ENCODE measurements around the gene IDI2.

The IDI2 gene

DNA sequence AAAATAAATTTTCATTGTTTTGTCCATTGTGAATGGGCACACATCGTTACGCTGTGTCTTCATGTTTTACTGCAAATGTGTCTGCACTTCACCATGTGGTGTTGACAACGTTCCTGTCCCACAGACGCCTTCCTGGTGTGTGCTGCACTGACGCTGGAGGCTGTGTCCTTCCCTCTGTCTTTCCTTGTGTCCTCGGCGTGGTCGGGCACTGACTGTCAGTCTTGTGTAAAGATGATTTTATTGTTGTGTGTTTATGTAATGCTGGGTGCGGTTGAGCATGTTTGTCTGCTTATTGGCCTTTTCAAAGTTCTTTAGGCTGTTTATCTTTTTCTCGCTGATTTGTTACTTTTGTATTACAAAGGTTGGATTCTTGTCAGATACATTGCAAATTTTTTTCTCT lies 18.1 kb downstream of the IDI2 start:
- DNase-seq (ENCODE audit: low read depth): no peak

DNA sequence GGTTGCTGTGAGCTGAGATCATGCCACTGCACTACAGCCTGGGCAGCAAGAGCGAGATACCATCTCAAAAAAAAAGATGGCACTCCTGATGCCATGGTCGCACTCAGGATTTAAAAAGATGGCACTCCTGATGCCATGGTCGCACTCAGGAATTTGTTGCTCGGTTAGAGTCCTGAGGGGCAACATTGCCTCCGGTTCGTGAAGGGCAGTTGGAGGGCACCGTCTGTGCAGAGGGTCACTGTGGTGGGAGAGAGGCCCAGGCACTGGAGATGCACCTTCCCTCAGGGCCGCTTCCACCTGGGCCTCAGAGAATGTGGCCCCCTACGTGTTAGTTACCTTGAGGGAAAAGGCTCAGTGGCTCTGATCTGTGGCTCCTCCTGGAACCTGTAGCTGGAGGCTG lies 19.1 kb downstream of the IDI2 start:
- no peak for DNase-seq (ENCODE audit: low read depth)

DNA sequence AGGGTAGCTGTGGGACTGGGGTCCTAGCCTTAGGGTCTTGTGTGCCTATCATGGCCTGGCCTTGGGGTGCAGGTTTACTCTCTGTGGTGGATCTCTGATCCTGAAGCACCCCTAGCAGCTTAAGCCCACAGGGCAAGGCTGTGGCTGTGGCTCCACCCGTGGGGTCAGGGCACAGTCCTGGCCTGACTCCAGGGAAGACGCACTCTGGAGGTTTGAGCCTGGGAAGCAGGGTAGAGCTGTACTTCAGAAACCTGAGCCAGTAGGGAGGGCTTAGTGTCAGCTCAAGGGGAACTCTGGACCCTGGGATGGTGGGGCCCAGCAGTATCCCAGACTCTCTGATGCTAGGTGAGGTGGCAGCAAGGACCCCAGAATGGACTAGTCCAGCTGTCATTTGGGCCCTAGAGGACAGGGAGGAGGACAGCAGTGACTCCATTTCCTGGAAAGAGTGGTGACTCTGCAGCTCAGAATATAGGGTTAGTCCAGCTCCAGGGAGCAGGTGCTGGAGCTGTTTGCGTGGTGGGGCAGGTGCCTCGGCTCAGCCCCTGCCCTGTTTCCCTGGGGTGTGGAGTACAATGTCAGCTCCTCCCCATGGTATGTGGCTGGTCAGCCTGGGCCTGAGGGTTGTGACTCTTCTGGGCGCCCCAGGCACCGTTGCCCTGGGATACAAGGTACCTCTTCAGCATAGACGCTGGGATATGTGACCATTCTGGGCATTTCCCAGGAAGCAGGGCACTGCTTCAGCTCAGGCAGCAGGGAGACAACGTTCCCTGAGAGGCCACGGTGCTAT lies 21.6 kb downstream of the IDI2 start:
- DNase-seq (ENCODE audit: low read depth): no peak

DNA sequence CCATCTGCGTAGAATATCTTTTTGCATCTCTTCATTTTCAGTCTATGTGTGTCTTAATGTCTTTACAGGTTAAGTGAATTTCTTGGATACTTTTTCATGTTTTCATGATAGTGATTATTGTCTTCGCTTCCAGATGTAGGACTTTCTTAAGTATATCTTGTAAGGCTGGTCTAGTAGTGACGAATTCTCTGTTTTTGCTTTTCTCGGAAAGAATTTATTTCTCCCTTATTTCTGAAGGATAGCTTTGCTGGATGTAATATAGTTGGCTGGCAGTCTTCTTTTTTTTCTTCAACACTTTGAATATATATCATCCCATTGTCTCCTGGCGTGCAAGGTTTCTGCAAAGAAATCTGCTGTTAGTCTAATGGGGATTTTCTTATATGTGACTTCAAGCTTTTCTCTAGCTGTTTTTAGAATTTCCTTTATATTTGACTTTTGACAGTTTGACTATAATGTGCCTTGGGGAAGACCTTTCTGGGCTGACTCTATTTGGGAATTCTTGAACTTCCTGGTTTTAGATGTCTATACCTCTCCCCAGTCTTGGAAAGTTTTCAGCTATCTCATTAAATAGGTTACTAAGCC lies 23.1 kb downstream of the IDI2 start:
- no peak for DNase-seq (ENCODE audit: low read depth)

DNA sequence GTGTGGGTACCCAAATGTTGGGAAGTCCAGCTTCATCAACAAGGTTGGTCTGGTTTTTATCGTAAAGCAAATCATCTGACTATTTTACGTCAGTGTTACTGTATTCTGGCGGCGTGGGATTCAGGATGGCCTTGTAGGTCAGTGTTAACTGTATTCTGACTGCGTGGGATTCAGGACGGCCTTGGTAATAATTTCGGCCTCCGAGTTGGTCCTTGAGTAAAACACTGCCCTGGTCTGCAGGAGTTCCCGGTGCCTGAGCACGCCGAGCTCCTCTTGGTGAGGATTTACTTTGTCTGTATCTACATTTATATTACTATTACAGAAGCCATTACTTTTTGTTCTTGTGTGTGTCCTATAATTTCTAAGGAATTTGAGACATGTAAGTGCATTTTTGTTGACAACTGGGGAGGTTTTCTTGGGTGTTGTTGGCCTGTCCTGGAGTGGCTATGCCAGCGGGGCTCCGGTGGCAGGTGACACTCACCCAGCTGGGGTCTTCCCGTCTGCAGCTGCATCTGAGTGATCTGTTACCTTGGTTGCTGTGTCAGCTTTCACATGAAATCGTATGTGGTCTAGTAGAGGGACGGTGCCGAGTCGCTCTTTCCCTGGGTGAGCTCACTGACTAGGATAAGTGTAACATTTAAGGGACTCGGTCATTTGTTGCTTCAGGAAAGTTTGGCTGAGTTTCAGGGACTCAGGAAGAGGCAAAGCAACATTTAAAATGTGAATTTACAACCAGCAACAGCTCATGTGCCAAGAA lies 28.2 kb downstream of the IDI2 start:
- no peak for DNase-seq (ENCODE audit: low read depth)

DNA sequence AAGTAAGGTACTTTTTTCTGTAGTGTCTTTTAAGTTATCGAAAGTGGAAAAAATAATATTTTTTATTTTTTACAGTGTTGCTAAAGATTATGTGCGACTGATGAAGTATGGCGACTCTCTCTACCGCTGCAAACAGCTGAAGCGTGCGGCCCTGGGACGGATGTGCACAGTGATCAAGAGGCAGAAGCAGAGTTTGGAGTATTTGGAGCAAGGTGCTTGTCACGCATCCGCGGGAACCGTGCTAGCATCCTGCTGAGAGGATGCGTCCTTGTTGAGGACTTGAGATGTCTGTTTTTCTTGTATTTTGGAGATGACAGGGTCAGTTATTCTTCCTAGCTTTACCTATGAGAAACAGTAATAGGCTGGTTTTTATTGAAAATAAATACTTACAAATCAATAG lies 29.6 kb downstream of the IDI2 start:
- DNase-seq (ENCODE audit: low read depth): no peak

DNA sequence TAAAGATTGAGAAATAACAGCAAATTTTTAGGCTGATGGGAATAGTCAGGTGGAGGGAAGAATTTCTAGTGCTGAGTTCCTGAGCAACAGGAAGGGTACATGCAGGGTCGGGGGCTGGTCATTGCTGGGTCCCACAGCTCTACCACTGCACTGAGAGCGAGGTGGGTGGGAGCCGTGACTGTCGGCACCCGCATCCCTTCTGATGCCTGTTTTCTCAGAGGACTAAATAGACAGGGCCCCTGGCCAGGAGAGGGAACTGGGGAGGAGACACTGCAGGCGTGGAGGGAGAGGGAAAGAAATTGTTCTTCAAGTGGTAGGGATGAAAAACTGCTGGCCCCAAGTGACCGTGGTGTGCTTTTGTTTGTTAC lies 30.1 kb downstream of the IDI2 start:
- no peak for DNase-seq (ENCODE audit: low read depth)

DNA sequence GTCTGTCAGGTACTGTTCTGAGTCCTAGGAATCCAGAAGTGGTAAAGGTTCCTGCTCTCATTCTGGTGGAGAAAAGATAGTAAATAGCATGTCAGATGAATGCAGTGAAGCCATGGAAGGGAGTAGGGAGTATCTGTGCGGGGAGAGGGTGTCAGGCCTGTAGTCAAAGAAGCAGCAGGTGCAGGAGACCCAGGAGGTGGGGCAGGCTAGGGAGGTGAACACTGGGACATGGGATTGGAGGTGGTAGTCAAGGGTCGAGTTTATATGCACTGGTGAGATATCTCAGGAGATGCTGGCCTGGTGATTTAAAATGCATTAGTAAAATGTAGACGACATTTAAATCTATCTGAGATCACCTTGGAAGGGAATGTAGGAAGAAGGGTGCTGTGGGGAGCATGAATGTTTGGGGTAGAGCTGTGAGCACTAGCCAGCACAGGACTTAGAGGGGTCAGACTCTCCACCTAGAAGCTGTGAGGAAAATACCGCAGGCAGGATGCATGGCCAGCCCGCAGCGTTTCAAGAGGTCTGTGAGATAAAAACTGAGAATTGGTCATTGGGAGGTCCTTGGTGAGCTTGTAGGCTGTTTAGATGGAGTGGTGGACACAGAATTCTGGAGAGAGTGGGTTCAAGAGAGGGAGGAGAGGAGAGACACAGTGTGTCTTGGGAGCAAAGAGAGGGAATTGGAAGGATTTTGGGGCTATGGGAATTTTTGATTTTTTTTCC lies 30.7 kb downstream of the IDI2 start:
- no peak for DNase-seq (ENCODE audit: low read depth)

DNA sequence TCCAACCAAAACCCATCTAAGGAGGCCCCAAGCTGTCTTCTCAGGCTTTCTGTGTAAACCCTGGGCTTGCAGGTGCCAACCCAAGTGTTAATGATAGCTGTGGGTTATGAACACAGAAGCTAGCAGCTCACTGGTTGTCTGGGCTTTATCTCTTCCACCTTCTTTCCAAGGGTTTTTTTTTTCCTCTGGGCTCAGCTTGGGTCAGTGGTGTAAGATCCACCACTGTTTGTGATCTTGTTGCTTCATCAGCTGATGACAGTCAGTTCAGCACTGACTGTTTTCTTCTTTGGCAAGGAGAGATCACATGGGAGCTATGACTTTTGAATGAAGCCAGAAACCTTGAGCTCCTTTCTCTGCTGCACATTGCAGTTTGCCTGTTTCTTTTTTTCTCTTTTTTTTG lies 32.8 kb downstream of the IDI2 start:
- DNase-seq (ENCODE audit: low read depth): no peak

DNA sequence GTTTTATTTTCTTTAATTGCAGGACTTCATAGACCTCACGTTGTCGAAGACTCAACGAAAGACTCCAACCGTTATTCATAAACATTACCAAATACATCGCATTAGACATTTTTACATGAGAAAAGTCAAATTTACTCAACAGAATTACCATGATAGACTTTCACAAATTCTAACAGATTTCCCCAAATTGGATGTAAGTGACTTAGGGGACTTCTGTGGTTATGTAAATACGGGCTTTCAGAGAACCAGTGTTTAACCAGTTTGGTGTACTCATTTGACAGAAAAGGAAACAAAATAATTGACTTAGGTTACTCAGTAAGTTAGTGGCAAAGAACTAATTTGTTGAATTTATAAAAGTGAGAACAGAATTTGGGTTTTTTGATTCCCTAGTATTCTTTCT lies 33.2 kb downstream of the IDI2 start:
- no peak for DNase-seq (ENCODE audit: low read depth)

DNA sequence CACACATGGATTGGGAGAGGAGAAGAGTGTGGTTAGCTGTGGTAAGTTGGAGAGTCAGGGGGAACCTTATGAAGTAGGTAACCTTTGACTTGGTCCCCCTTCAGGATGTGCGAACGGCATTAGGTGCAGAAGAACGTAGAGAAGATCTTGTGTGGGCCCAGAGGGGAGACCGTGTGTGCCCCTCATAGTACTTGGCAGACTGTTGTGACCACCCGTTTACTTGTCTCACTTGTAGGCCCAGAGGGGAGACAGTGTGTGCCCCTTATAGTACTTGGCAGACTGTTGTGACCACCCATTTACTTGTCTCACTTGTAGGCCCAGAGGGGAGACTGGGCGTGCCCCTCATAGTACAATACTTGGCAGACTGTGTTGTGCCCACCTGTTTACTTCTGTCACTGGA lies 34.9 kb downstream of the IDI2 start:
- DNase-seq (ENCODE audit: low read depth): no peak

DNA sequence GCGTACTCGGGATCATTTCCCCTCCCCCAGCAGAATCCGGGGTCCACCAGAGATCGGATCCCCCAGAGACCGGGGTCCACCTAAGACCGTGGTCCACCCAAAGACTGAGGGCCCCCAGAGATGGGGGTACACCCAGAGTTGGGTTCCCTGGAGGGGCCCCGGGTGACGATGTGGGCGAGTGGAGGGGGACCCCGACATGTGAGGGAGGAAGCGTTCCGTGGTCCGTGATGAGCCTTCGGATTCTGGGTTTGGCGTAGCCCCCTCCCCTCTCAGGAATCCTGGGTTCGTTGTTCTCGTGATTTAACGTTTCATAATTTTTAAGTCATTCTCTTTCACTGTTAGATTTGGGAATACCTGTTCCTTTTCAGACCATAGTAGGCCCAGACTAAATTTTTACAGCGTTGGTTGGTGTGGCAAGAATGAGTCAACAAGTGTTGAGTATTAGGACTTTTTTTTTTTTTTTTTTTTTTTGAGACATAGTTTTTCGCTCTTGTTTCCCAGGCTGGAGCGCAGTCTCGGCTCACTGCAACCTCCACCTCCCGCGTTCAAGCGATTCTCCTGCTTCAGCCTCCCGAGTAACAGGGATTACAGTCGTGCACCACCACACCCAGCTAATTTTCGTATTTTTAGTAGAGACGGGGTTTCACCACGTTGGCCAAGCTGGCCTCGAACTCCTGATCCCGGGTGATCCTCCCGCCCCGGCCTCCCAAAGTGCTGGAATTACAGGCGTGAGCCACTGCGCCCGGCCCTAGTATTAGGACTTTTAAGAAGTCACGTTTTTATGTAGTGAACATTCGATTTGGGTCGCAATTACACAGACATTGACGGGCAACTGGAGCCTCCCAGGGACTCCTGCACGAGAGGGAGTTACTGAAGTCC lies 36.8 kb downstream of the IDI2 start:
- peak; percentile 41 for DNase-seq (ENCODE audit: low read depth)

DNA sequence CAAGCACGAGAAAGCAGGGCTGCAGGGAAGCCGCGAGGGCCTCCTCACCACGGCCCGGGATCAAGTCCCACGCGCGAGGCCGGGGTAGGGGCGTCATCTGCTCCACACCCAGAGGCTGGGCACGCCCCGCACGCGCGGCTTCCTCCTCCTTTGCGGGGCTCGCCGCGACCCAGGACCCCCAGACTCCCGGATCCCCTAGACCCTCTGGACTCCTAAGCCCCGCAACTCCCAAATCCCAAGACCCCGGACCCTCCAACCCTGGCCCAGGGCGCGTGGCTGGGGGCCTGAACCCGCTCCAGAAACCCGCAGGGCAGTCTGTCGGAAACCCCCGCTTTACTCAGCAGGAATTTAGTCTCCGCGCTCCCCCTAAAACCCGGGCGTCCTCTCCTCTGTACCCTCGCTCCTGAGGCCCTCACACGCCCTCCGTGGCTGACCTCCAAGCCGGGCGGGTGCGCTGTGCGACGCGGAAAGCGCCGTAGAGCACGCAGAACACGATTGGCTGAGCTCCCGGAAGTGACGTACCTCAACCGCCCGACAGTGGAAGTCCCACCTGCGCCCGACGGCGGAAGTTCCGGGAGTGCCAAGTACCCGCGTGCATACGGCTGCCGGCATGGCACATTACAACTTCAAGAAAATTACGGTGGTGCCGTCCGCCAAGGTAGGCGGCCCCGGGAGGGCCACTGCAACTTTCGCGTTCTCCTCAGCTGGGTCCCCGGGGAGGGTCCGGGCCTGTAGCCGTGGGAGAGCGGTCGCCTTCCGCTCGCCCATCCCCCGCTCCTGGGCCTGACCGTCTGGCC lies 37.6 kb downstream of the IDI2 start, which contains the start of gene GTPBP4:
Gene GTPBP4 (plus strand): TSS at position 565 of the 797 bp plus-strand sequence. CDS start 46 bp downstream, at position 611.
- DNase-seq (ENCODE audit: low read depth): peak; percentile 97

DNA sequence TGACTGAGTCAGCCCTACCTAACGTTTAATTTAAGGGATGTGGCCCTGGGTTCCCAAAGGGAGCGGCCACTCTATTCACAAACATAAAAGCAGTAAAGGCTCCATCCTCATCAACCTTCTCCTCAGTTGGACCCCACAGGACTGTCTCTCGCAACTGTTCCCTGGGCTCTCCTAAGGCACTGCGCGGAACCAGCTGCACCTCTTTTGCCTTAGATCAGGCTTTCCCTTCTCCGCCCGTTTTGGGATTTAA lies 38.1 kb downstream of the IDI2 start:
- DNase-seq (ENCODE audit: low read depth): no peak

DNA sequence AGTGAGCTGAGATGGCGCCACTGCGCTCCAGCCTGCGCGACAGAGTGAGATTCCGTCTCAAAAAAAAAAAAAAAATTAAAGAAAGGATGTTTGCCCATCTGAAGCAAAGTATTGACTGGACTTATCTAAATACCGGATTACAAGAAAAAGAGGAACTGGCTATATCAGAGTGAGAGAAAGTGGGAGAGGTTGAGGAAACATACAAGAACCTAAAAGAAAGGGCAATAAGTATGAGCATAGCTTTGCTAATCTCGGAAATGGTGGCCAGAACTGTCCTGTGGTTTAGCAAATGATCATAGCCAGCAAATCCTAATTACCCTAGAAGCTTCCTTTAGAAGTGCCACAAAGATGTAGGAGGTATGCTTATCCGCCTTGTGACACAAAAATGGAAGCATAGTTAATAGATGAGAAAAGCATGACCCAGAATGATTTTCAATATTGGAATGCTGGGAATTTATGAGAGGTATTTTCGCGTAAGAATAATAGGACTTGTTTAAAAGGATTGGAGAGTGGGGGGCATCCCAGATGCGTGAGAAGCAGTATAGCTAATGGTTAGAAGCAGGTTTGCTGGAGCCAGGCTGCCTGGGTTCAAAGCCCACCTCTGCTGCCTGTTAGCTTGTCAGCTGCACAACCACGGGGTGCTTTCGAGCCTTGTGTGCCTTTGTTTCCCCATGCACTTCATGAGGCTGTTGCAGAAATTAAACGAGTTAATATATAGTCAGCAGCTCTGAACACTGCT lies 38.6 kb downstream of the IDI2 start:
- DNase-seq (ENCODE audit: low read depth): no peak

DNA sequence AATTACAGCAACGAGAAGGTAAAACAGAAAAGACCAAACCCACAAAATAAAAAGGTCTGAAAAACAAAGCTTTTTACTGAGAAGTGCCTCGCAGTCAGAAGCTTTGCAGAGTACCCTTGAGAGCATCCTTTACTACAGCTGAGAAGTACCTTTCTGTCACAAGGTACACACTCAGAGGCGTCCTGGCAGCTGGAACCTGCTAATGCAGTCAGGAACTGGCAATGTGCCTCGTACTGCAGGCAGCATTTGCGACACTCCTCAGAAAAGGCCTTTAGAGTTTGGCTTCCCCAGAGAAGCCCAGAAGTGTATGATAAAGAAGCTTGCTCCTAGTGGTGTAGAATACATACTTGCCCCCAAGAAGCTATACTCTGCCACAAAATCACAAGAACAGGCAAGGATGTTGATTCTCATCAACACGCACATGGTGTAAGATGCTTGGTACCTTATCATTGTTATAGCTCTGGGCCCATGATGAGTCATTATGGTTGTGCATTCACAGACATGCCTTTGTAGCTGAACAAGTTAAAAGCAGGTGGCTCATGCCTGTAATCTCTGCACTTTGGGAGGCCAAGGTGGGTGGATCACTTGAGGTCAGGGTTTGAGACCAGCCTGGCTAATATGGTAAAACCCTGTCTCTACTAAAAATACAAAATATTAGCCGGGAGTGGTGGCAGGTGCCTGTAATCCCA lies 39.4 kb downstream of the IDI2 start:
- no peak for DNase-seq (ENCODE audit: low read depth)

DNA sequence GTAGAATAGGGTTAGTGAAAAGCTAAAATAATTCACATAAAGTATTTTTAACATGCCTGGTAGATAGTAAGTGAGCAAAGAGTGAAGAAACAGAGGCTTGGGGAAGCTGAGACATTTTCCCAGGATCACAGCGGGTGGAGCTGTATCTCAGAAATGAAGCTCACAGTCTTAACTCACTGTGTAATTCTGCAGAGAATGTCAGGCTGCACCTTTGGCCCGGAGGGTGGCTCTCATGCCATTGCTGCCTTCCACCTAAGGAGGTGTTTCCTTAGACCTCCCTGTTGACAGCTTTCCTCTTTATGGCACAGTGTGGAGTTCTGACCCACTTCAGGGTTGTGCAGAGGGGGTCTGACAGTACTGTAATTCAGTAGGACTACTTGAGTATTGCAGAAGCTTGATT lies 40.3 kb downstream of the IDI2 start:
- no peak for DNase-seq (ENCODE audit: low read depth)

DNA sequence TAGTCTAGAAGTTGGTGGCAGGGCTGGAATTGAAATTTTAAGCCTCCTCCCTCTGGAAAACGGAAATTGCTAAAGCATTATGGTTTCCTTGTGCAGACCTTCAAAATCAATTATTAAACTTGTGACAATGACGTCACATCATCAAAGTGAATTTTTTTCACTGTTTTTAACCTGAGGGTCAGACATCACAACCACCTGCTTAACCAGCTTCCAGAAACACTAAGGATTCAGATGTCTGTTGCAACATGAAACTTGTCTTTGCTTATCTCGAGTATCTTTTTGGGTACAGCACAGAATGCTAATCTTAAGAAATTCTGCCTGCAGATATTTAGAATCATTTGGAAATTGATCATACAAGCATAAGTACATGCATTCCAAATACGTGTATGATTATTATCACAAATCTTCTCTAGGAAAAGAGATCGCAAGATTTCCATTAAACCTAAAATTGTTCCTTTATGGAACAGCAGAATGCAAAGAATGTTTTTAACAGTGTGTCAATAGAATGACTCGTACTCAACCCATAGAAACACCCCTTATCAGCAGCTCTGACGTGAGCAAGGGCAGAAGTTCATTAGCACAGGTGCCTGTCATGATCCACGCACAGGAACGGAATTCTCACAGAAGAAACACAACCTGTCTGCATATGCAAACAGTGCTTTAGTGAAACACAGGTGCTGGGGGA lies 41.5 kb downstream of the IDI2 start:
- no peak for DNase-seq (ENCODE audit: low read depth)

DNA sequence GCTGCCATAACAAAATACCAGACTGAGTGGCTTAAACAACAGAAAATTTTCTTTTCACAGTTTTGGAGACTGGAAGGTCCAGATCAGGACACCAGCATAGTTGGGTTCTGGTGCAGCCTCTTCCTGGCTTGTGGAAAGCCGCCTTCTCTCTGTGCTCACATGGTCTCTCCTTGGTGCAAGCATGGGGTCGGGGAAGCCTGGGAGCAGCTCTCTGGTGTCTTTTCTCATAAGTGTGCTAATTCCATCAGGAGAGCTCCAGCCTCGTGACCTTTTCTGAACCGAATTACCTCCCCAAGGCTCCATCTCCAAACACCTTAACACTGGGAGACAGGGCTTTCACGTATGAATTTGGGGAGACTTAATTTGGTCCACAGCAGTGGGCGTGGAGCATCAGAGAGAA lies 42.3 kb downstream of the IDI2 start:
- DNase-seq (ENCODE audit: low read depth): no peak

Measured in stimulated activated CD4-positive, alpha-beta T cell treated with anti-CD3 and anti-CD28 coated beads, Interleukin-2, amount 100 ng/mL, for 4 hours (primary cell).